Activated B cell treated with CpG ODN at 0.5 μM for 24 hours (primary cell): ENCODE data around the gene GALK1. TPM values are rescaled to one million over a fixed set of nuclear protein-coding genes. Genes with fewer than 3 reads are reported as not detected.

Experiments used
- ATAC-seq: fragments of 200-7000 bp; cut with Tn5 transposase; one replicate; pipeline ENCODE4 v1.10.0; 2021; ENCODE audit warnings: low read depth, mild to moderate bottlenecking, moderate library complexity
- CTCF ChIA-PET: fragments of 350-600 bp; sonication (Branson Sonifier 250); formaldehyde crosslinking; loops from one replicate; lab custom pipeline; 2021; ENCODE audit warnings: antibody characterized with exemption; lab: Charles Lee
- POLR2A ChIA-PET: fragments of 350-600 bp; sonication (Branson Sonifier 250); formaldehyde crosslinking; loops from one replicate; lab custom pipeline; 2021; ENCODE audit warnings: antibody characterized with exemption; lab: Charles Lee
- DNase-seq: peaks from one replicate; pipeline ENCODE4 v3.0.0; 2022
- H3K27ac Mint-ChIP-seq: one replicate; pipeline ENCODE4 v1.8.0; 2020; ENCODE audit warnings: mixed read lengths
- H3K27me3 Mint-ChIP-seq: one replicate; pipeline ENCODE4 v1.8.0; 2021; ENCODE audit warnings: mixed read lengths
- H3K36me3 Mint-ChIP-seq: one replicate; pipeline ENCODE4 v1.8.0; 2021; ENCODE audit warnings: low read depth, mixed read lengths
- H3K4me1 Mint-ChIP-seq: one replicate; pipeline ENCODE4 v1.8.0; 2021; ENCODE audit warnings: mixed read lengths
- H3K4me3 Mint-ChIP-seq: one replicate; pipeline ENCODE4 v1.8.0; 2020; ENCODE audit warnings: mild to moderate bottlenecking, mixed read lengths
- H3K9me3 Mint-ChIP-seq: one replicate; pipeline ENCODE4 v1.8.0; 2020; ENCODE audit warnings: mixed read lengths
- CTCF ChIP-seq: fragments of 200-600 bp; IDR thresholded peaks from one replicate; pipeline ENCODE4 v1.8.0; 2022; ENCODE audit warnings: antibody characterized with exemption, mild to moderate bottlenecking
- intact Hi-C: fragments of 100-400 bp; cut with micrococcal nuclease; formaldehyde crosslinking; loops from one replicate; pipeline ENCODE4 v1.15.1; 2024
- total RNA-seq: library from RNA; stranded (reverse); gene quantifications from 2 replicates; pipeline ENCODE4 v1.2.3, GENCODE V29; 2022

Gene GALK1
- total RNA-seq, 1 donor from 2014 or later: 14.9 TPM

GRCh38 chr17:75784473-75785015 lies 19.6 kb upstream of the GALK1 start, which contains the start of gene UNK:
Gene UNK (plus strand): TSS chr17:75784806. CDS start chr17:75784881, 75 bp downstream.
- CTCF ChIA-PET: interaction anchor here (1.4 to 2.6 kb wide), 5 partner anchors 20 to 60 kb away, joined by 3 to 12 read pairs (median 9); partner anchors contain the start of genes GALK1 and UNC13D
- POLR2A ChIA-PET: interaction anchor here (0.6 to 8.1 kb wide), 30 partner anchors 8 to 1038 kb away, joined by 3 to 87 read pairs (median 6); partner anchors contain the start of genes ACOX1, GALK1, MRPL38 and SLC25A19
- Mint-ChIP-seq H3K27me3 (no peaks in the 10 kb centered on the region), H3K9me3 (peaks cover 2% of the 10 kb centered on the region), H3K4me3 (peak within 1 kb of the TSS; percentile 86), H3K27ac (peak within 1 kb of the TSS; percentile 99), H3K36me3 (peaks cover 12% of the 10 kb centered on the region), H3K4me1 (peaks cover 57% of the 10 kb centered on the region)
- peak; percentile 73 for ATAC-seq
- peak; percentile 89 for DNase-seq
- TF ChIP-seq CTCF: no peak
- intact Hi-C loops: loop anchor here (1.0 to 5.0 kb wide), 7 partner anchors 24 to 487 kb away; partner anchors contain the start of genes ACOX1, RECQL5, SAP30BP and TEN1

- Mint-ChIP-seq H3K36me3 (peaks cover 13% of the 10 kb centered on the region), H3K4me3 (peak overlapping the region; percentile 86), H3K27ac (peak overlapping the region; percentile 99), H3K4me1 (peaks cover 57% of the 10 kb centered on the region), H3K9me3 (peaks cover 2% of the 10 kb centered on the region), H3K27me3 (no peaks in the 10 kb centered on the region)
- TF ChIP-seq CTCF: no peak
- intact Hi-C loops: loop anchor here (1.0 to 5.0 kb wide), 5 partner anchors 25 to 487 kb away; partner anchors contain the start of genes RECQL5, SAP30BP, UBALD2 and WBP2
- DNase-seq (no peak), ATAC-seq (peak; percentile 1)
- ChIA-PET CTCF (interaction anchor here (1.4 to 2.6 kb wide), 5 partner anchors 19 to 61 kb away, joined by 3 to 12 read pairs (median 9); partner anchors contain the start of genes GALK1 and UNC13D), POLR2A (interaction anchor here (0.6 to 8.1 kb wide), 24 partner anchors 8 to 1037 kb away, joined by 3 to 87 read pairs (median 6); partner anchors contain the start of genes GALK1, MRPL38, TRIM65 and UNC13D)
Measured at GRCh38 chr17:75783803-75784472, 18.9 kb upstream of the GALK1 start.

GRCh38 chr17:75783069-75783783 lies 18.2 kb upstream of the GALK1 start:
- POLR2A ChIA-PET: interaction anchor here (0.6 to 8.1 kb wide), 24 partner anchors 7 to 953 kb away, joined by 3 to 87 read pairs (median 4); partner anchors contain the start of genes GALK1, LLGL2, MRPL38 and TMEM94
- peak; percentile 21 for ATAC-seq
- peaks cover 57% of the 10 kb centered on the region for H3K4me1 Mint-ChIP-seq

More at GRCh38 chr17:75783069-75783783, 18.2 kb upstream of the GALK1 start:
- H3K36me3 Mint-ChIP-seq: peaks cover 20% of the 10 kb centered on the region
- DNase-seq: no peak
- TF ChIP-seq CTCF: no peak
- no peaks in the 10 kb centered on the region for H3K27me3 Mint-ChIP-seq
- intact Hi-C loops: loop anchor here (5.0 kb wide), 1 partner anchor 486 kb away; no protein-coding TSS in a partner anchor
- CTCF ChIA-PET: interaction anchor here (0.8 to 2.6 kb wide), 8 partner anchors 13 to 113 kb away, joined by 3 to 12 read pairs (median 6); partner anchors contain the start of genes GALK1, TRIM65 and UNC13D
- peak overlapping the region; percentile 99 for H3K27ac Mint-ChIP-seq
- H3K4me3 Mint-ChIP-seq: peak overlapping the region; percentile 86
- H3K9me3 Mint-ChIP-seq: peaks cover 2% of the 10 kb centered on the region
